ENCODE results near the gene ENAM.
"Not testable (repeated sequence)": the region's sequence is repeated elsewhere in the genome, so short reads cannot be mapped to it uniquely, and the experiment has no call there.

The ENAM gene

DNA sequence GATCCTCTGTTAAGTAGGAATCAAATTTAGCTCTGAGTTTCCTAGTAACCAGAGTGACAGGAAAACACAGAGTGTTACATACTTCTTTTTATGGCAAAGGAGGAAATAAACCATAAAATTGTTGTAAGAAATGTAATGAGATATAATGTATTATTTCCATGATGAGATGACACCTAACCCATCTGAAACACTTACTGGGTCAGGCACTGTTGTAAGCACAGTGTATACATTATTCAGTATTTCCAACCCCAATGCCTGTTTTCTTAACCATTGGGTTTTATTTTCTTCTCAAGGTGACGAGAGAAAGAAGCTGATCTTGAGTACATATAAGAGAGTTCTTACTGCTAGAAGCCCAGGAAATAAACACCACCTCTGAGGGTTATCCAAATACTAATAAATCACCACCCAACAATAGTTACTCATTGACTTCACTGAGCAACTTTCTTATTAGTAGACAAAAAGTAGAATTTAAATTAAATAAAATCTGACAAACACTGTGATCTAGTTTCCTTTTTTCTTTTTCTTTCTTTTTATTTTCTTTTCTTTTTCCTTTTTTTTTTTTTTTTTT is 4.2 kb upstream of the ENAM start:
- no peak for DNase-seq (ENCODE audit: low spot score)

DNA sequence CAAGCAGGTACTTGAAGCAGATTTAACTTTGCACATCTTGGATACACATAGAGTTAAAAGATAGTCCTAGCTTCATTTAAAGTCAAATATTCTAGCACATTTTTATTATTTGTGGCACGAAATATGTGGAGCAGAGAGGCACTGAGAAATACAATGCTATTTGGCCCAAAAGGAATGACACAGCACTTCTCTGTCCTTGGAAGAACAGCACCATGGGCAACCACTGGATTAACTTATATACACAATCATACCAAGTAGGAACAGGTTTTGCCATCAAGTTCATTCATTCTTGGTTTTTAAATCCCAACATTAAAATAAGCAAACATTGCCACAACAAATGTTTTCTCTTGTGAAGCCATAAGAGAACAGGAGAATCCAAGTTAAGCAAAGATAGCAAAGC is 924 bp upstream of the ENAM start:
- no peak for DNase-seq (ENCODE audit: low spot score)

GRCh38 chr4:70629469-70630090 is 1.0 kb downstream of the ENAM start:
- DNase-seq (ENCODE audit: low spot score), result peak; percentile 14

GRCh38 chr4:70630162-70630561 is 1.6 kb downstream of the ENAM start:
- no peak for DNase-seq (ENCODE audit: low spot score)

DNA sequence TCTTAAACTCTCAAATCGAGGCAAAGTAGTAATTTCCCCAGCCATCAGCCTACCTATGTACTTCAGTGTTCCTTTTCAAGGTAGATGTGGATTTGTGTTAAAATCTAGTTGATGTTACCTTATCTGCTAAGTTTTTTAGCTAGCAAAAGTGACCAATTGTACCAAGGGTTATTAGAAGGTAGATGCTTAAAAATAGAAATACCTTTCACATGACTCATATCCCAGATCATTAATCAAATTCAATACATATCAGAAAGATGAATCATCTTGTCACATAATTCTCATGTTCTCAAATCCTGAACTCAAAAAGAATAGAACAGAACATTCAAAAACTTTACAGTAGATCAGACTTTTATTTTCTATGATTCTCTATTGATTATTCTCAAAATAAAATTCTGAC is 3.5 kb downstream of the ENAM start:
- DNase-seq (ENCODE audit: low spot score), result no peak

DNA sequence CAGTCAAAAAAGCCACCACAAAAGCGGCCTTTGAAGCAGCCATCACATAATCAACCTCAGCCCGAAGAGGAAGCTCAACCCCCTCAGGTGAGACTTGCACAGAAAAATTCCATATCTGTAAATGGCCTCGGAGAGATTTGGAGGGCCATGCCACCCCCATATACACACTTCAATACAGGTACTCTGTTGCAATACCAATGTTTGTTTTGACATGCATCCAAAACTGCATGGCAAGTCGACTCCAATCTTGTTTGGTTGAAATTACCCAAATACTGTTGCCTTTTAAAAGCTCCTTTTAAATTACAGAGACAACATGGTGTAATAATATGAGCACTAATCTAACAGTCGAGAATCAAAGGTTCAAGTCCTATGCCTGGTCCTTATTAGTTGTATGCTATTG is 5.9 kb downstream of the ENAM start:
- no peak for DNase-seq (ENCODE audit: low spot score)

- DNase-seq (ENCODE audit: low spot score), result no peak
Measured at GRCh38 chr4:70637239-70637913, 8.8 kb downstream of the ENAM start.

- peak; percentile 26 for DNase-seq (ENCODE audit: low spot score)
Measured at GRCh38 chr4:70640192-70640591, 11.6 kb downstream of the ENAM start.

DNA sequence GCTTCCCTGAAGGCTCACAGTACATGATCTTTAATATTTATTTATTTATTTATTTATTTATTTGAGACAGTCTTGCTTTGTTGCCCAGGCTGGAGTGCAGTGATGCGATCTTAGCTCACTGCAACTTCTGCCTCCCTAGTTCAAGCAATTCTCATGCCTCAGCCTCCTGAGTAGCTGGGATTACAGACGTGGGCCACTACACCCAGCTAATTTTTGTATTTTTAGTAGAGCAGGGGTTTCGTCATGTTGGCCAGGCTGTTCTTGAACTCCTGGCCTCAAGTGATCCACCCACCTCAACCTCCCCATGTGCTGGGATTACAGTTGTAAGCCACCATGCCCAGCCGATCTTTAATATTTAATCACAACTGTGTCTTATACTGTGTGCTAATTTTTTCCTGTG is 22.2 kb downstream of the ENAM start:
- not testable (repeated sequence) for DNase-seq (ENCODE audit: low spot score)

GRCh38 chr4:70651864-70652506 is 23.4 kb downstream of the ENAM start:
- DNase-seq (ENCODE audit: low spot score), result peak; percentile 22

DNA sequence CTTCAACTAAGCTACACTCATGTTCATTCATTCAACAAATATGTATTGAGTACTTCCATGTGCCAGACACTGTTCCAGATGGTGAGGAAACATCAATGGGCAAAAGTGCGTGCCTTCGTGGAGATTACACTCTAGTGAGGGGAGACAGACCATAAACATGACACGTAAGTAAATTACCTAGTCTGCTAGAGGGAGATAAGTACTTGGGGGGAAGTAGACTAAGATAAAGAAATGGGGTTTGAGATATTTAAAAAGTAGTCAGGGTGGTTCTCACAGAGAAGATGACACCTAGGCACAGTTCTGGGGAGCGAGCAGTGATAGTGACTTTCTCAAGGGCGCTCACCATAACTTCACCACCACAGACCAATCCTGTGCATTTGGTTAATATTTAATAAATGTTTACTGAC is 26.1 kb downstream of the ENAM start:
- no peak for DNase-seq (ENCODE audit: low spot score)

DNA sequence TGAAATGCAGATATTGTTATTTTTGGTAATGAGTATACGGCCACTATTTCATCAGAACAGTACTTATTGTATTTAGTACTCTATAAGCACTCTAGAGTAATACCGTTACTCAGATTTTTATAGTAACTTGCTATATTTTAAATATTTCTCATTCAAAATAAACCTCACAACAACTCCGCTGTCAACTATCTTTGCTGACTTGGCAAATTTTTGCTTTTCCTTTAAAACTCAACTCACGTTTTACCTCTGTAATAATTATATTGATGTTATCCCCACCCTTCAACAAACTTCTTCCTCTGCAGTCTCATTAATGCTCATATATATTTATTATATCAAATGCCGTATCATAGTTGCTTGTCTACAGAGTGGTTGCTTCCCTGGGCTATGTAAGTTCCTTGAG is 28.8 kb downstream of the ENAM start:
- no peak for DNase-seq (ENCODE audit: low spot score)

- no peak for DNase-seq (ENCODE audit: low spot score)
Measured at GRCh38 chr4:70658418-70658817, 29.9 kb downstream of the ENAM start.

- no peak for DNase-seq (ENCODE audit: low spot score)
Measured at GRCh38 chr4:70660106-70660505, 31.6 kb downstream of the ENAM start.

DNA sequence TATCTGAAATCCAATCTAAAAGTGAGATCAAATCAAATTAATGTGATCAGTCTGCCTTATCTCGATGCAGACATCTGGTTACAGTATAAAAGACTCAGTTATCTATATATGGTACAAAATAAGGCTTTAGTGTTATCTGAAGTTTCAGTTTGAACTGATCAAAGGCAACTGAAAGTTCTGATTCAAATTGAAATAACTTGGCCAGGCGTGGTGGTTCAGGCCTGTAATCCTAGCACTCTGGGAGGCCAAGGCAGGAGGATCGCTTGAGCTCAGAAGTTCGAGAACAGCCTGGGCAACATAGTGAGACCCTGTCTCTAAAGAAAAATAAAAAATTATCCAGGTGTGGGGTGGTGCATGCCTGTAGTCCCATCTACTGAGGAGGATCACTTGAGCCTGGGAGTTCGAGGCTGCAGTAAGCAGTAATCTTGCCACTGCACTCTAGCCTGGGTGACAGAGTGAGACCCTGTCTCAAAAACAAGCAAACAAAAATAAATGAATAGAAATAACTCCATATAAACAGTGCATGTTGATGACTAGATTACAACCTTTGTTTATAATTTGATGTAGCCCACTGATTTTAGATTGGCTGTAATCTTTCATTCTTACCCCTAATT is 32.9 kb downstream of the ENAM start:
- peak; percentile 60 for DNase-seq (ENCODE audit: low spot score)

- DNase-seq (ENCODE audit: low spot score), result no peak
Measured at GRCh38 chr4:70666369-70666768, 37.8 kb downstream of the ENAM start, which contains the start of gene JCHAIN. Gene JCHAIN (minus strand): TSS chr4:70666508. CDS start chr4:70666490, 18 bp downstream.

DNA sequence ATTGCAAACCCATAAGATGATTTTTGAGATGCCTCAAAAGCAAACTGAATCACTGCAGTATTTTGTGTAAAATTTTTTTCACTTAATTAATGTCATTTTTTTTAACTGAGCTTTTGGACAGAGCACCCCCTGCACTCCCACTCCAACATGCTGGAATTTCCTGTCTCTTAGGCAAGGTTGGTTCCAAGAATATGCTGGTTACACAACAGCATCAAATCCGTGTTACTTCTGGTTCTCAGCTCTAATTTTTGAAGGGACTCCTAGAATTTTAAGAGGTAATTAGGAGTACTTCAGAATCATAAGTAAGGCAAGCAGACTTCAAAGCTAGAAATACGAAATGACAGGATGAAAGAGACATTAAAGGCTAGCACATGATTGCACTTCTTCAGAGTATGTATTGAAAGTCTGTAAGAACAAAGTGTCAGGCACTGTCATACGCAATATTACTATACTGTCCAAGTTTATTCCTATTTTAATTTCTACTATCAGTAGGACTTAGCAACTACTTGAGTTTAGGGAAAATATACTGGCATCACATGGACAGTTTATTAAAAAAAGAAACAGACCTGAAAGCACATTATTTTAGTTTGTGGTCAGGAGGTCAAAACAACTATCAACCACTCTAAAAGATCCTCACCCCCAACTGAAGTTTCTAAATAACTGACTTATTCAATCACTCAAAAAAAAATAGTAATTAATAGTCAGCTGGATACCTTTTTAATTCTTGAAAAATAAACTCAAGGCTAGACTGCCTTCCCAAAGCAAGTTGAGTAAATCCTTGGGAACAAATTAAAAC is 39.4 kb downstream of the ENAM start:
- no peak for DNase-seq (ENCODE audit: low spot score)

DNA sequence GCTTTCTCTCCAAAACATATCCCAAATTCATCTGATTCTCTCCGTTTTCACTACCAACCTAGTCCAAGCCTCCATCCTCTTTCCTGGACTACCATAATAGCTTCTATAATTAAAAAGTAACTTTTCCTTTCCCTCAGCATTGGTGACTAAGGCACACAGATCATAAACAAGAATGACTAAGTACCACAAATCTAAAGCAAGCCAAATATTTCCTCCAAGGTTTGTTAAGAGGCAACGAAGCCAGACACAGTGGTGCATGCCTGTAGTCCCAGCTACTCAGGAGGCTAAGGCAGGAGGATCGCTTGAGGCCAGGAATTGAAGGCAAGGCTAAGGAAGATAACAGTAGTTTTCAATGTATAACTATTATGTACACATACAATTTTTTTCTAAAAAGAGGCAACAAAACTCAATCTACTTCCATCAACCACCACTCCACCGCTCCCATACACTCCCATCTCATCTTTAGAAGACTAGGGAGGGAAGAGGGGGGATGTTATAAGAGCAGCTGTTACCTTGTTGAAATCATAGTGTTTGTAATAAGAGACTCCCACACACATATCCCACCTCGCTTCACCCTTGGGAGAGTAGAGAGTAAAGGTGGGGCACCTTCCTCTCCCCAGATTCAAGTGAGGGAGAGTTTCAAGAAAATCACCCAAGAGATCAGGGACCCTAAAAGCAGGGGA is 41.9 kb downstream of the ENAM start:
- DNase-seq (ENCODE audit: low spot score), result no peak

DNA sequence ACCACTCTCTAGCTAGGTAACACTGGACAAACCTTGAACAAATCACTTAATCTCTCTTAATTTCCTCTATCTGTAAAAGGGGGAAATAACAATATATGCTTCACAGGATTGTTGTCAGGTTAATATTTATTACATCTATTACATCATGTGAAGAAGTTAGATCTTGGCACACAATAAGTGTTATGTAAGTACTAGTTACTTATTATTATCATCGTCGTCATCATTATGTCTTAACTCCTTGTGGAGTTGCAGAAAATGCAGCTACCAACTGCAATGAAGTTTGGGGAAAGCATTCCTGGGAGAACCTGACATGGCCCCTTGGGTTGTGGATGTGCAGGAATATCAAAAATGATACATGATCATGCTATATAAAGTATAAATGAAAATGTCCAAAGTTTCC is 42.5 kb downstream of the ENAM start:
- no peak for DNase-seq (ENCODE audit: low spot score)

DNA sequence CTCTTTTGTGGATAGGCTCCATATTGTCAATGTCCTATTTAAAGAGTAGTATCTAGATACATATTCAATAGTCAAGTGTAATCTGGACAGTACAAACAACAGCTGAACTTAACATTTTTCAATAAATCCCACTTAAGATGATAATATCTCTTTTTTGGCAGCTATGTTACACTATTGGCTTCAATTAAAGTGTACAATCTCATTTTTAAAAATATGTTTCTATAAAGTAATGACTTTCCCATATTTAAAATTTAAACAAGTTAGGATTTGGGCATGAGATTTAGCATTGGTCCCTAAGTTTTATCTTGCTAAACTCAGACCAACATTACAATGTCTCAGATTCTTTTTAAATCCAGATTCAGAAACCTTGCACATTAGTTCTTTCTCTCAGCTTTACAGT is 45.6 kb downstream of the ENAM start:
- no peak for DNase-seq (ENCODE audit: low spot score)

GRCh38 chr4:70674731-70675130 is 46.2 kb downstream of the ENAM start:
- no peak for DNase-seq (ENCODE audit: low spot score)
